Measurements from ENCODE around the gene SEBOX.
A peak's percentile ranks its signal among the peaks of the same experiment; 100 is the strongest.

SEBOX gene

GRCh38 chr17:28394337-28395116 is 29.5 kb upstream of the SEBOX start:
- DNase-seq: no peak

DNA sequence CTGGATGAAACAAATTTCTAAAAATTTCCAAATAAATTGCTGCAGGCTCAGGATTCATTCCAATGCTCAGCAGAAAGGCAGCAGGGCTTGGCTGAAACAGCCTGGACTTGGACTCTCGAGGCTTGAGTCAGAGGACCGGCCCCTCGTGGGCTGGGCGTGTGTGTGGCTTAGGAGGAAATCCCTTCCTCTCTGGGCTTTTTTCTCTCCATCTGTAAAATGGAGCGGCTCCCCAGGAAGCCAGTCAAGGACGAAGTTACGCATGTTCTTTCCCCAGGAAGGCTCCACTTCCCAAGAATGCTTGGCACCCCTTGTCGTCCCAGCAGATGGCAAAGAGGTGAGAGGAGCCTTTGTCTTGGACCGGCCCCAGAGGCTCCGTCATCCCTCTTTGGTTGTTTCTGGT is 27.5 kb upstream of the SEBOX start:
- no peak for DNase-seq

DNA sequence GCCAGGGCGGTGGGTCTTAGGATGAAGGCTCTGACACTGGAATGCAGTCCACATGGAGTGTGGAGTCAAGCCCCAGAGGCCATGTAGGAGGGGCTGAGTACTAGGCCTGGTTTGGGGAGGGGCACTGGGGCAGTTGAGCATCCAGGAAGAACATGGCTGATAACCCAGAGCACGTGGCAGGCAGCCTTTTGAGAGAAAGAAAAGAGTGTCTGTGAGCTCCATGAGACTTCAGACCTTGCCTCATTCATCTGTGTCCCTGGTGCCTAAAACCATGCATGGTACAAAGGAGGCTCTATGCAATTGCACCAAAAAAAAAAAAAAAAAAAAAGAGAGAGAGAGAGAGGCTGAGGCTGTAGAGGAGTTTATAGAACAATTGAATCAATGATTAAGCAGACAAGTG is 26.4 kb upstream of the SEBOX start:
- DNase-seq: no peak

DNA sequence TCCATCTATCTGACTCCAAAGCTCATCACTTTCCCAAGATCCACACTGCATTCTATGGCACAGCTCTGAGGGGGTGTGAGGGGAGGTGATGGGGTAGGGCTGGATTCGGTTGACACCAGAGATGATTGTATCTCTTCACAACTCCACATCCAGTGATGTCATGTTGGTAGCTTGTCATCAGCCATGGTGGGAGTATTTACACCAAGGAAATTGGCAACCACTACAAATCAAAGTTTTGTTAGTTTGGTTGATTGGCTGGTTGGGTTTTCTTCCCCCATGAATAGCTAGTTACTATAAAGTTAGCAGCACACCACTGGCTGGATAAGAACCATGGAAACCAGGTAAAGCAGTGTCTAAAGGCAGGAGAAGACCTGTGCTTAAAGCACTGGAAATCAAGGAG is 26.0 kb upstream of the SEBOX start:
- DNase-seq: no peak

GRCh38 chr17:28390563-28390962 is 25.6 kb upstream of the SEBOX start:
- no peak for DNase-seq

- no peak for DNase-seq
Observed at GRCh38 chr17:28390141-28390540, 25.1 kb upstream of the SEBOX start.

DNA sequence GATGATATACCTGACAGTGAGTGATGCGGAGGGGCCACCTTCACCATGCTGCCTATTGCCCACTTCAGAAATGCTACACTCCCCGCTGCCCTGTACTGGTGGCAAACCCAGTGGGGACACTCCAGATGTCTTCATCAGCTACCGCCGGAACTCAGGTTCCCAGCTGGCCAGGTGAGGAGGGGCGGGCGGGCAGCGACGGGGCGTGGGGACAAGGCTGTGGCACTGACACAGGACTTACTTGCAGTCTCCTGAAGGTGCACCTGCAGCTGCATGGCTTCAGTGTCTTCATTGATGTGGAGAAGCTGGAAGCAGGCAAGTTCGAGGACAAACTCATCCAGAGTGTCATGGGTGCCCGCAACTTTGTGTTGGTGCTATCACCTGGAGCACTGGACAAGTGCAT is 23.1 kb upstream of the SEBOX start:
- DNase-seq: no peak

DNA sequence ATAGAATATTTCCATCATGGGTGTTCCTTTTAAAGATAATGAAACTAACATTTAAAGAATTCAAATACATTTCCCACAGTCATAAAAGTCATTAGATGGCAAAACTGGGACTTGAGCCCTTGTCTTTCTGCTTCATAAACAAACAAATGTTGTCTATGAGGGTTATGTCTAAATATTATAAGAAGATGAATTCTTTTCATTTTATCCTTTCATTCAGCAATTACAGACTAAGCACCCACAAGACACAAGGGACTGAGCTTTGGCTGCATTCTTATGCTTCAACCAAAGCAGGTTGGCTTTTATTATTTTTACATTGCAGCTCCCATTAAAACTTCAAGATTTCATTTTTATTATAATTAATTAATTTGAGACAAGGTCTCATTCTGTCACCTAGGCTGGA is 21.4 kb upstream of the SEBOX start:
- DNase-seq: no peak

DNA sequence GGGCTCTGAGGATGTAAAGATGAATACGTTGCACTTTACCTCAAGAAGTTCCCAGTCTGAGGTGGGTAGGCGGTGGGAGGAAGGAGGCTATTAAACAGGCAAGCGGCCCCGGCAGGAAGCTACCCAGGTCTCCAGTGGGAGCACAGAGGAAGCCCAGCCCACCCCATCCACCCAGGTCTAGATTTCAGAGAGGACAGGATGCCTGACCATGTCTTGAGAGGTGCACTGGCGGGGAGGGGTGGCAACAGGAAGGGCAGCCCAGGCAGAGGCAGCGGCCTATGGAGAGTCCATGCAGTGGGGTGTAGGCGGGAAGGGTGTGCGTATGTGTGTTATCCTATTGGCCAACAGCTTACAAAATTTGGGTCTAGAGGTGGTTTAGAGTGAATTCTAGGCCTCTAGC is 20.4 kb upstream of the SEBOX start:
- no peak for DNase-seq

GRCh38 chr17:28385037-28385400 is 20.0 kb upstream of the SEBOX start:
- DNase-seq: no peak

DNA sequence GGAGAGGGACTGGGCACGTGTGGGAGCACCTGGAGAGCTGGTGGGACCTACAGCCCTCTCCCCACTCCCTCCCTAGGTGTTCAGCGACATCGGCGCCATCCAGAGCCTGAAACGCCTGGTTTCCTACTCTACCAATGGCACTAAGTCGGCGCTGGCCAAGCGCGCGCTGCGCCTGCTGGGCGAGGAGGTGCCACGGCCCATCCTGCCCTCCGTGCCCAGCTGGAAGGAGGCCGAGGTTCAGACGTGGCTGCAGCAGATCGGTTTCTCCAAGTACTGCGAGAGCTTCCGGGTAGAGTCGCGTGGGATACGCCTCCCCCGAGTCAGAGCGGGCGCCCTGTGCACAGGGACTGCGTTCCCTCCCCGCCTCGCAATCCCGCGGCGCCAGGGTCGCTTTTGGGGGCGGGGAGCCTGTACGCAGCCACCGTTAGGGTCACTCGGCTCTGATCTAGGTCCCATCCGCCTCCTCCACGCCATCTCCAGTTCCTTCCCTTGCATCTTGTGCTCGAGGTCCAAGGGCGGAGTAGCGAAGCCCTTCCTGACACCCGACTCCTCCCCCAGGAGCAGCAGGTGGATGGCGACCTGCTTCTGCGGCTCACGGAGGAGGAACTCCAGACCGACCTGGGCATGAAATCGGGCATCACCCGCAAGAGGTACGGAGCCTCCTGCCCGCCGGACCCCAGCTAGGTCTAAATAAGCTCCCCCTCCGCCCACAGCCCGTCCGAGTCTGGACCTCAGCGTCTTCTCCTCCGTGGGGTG is 19.5 kb upstream of the SEBOX start:
- peak in 10 of 51 donors; percentile 11 to 49 (median 28) for DNase-seq

GRCh38 chr17:28381141-28381825 is 16.3 kb upstream of the SEBOX start:
- DNase-seq: peak in 18 of 51 donors; percentile 10 to 56 (median 32)

GRCh38 chr17:28379814-28380801 is 15.1 kb upstream of the SEBOX start:
- DNase-seq: no peak

DNA sequence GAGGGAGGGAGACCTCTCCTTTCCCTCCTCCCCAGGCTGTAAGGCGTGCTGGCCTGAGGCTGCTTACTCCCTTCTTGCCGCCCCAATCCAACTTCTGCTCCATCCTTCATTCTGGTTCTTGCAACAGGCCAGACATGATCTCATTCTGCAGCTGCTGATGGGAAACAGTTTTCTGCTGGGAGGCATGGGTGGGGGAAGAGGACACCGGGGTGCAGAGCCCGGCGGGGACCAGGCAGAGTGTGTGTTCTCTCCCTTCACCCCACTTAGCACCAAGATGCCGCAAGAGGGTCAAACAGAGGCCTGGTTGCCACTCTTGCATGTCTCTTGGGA is 7.9 kb upstream of the SEBOX start:
- no peak for DNase-seq

DNA sequence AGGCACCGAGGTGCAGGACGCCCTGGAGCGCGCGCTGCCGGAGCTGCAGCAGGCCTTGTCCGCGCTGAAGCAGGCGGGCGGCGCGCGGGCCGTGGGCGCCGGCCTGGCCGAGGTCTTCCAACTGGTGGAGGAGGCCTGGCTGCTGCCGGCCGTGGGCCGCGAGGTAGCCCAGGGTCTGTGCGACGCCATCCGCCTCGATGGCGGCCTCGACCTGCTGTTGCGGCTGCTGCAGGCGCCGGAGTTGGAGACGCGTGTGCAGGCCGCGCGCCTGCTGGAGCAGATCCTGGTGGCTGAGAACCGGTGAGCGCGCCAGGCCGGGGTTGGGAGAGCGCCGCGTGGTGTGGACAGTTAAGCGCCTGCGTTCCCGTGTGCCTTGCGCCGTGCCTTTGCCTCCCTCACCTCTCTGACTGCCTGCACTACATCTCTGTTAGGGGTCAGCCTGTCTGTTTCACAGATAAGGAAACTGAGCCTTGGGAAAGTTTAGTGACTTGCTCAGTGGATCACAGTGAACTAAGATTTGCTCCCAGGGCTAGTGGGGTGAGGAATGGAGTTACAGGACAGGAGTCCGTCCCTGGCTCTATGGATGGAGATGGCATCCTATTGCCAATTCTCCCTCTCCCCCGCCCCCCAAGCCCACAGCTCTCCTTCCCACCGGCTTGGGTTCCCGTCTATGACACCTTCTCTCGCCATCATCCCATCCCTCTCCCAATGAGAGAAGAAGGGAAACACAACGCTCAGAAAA is 7.4 kb upstream of the SEBOX start:
- DNase-seq: peak in 12 of 51 donors; percentile 9 to 61 (median 36)

DNA sequence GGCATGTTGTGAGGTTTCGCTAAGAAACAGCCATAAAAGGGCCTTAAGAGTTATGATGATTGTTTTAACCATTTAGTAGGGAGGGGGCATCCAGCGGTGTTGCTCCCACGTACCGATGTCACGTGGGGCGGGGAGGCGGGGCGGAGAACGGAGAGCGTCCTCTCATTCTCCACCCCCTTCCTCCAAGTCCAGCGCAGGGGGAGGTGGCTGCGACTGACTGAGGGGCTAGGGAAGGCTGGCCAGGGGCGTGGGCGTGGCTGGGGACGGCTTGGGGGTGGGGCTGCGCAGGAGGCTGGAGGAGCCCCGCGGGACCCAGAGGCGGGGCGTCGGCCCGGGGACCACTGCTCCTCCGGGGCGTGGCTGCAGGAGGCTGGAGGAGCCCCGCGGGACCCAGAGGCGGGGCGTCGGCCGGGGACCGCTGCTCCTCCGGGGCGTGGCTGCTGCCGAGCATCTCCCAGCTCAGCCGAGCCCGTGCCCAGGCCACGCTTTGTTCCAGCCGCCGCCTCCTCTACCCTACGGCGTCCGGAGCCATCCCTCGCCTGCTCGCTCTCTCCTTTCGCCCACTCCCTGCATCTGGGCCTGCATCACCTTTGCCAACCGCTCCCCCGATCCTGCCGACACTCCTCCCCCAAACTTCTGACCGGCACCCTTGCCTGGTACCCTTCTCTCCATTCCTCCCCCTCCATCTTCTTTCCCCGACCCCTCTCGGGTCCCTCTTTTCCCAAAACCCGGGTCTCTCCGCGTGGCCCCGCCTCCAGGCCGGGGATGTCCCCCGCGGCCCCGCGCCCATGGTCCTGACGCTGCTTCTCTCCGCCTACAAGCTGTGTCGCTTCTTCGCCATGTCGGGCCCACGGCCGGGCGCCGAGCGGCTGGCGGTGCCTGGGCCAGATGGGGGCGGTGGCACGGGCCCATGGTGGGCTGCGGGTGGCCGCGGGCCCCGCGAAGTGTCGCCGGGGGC is 6.5 kb upstream of the SEBOX start, which contains the start of gene SARM1:
SARM1 (plus strand) TSS at position 450 of the 958 bp plus-strand sequence; CDS start at position 789, 339 bp downstream.
- DNase-seq: peak in 50 of 51 donors; percentile 12 to 87 (median 67)

DNA sequence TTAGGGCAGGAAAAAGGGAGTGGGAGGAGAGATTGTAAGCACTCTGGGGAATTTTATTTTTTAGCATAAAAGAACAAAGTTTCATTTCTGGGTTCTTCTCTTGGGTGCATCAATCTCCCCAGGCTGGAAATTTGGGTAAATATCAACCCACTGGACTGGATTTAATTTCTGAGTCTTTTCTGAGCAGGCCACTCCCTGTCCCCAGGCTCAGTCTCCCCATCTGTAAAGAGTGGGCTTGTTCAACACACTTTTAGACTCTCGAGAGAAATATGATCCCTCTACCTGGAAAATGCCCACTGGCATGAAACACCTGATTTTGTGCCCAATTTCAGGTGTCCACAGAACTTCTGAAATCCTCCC is 5.7 kb upstream of the SEBOX start:
- DNase-seq: no peak

- no peak for DNase-seq
Observed at GRCh38 chr17:28370035-28370743, 5.2 kb upstream of the SEBOX start, which contains the start of gene VTN. VTN (minus strand) TSS chr17:28370307; CDS start chr17:28370203, 104 bp downstream.

DNA sequence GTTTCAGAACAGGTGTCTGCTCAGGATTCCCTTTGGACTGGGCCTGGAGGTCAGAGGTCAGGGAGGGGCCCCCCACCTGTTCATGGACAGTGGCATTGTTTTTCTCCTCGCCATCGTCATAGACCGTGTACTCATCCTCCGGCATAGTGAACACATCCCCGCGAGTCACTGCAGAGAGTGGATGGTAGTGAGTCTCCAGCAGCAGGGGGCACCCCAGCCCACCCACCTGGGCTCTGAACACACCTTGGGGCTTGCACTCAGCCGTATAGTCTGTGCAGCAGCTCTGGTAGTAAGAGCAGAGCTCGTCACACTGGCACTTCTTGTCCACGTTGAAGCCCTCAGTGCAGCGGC is 4.7 kb upstream of the SEBOX start:
- no peak for DNase-seq

All from hypothalamus (tissue), 51 donors.